MCF 10A (cell line): ENCODE data around the gene MAP2K5. TPM values are rescaled to one million over a fixed set of nuclear protein-coding genes. Genes with fewer than 3 reads are reported as not detected.
A peak's percentile ranks its signal among the peaks of the same experiment; 100 is the strongest.

Experiments
- BruUV-seq: library from RNA; stranded (reverse); fragments of 400-500 nt; replicated peaks from 2 replicates; lab custom pipeline; 2021; lab: Mats Ljungman, UMichigan
- CTCF ChIA-PET: fragments of 300-600 bp; sonication (Branson Sonifier 250); formaldehyde crosslinking; extraction: SDS; loops from one replicate; lab custom pipeline; 2021; ENCODE audit warnings: antibody characterized with exemption, inconsistent platforms; lab: Yijun Ruan, JAX
- POLR2A ChIA-PET: fragments of 300-600, 350-650 bp; sonication (Branson Sonifier 250); formaldehyde crosslinking; extraction: SDS; loops from one replicate; lab custom pipeline; 2020; ENCODE audit warnings: antibody characterized with exemption, inconsistent platforms; lab: Yijun Ruan, JAX
- DNase-seq: peaks from one replicate; pipeline ENCODE4 v3.0.0-alpha.2; 2018; ENCODE audit not compliant: unreplicated experiment
- H3K27ac Mint-ChIP-seq: one replicate; pipeline ENCODE4 v1.8.0; 2022; ENCODE audit warnings: mild to moderate bottlenecking, low read depth, mixed read lengths; ENCODE audit not compliant: unreplicated experiment
- H3K27me3 Mint-ChIP-seq: one replicate; pipeline ENCODE4 v1.8.0; 2022; ENCODE audit warnings: mixed read lengths; ENCODE audit not compliant: insufficient read depth, unreplicated experiment
- H3K36me3 Mint-ChIP-seq: one replicate; pipeline ENCODE4 v1.8.0; 2022; ENCODE audit warnings: mild to moderate bottlenecking, moderate library complexity, mixed read lengths; ENCODE audit not compliant: insufficient read depth, unreplicated experiment
- H3K4me1 Mint-ChIP-seq: one replicate; pipeline ENCODE4 v1.8.0; 2022; ENCODE audit warnings: mixed read lengths; ENCODE audit not compliant: insufficient read depth, unreplicated experiment
- H3K4me3 Mint-ChIP-seq: one replicate; pipeline ENCODE4 v1.8.0; 2022; ENCODE audit warnings: mild to moderate bottlenecking, moderate library complexity, mixed read lengths; ENCODE audit not compliant: unreplicated experiment
- H3K9me3 Mint-ChIP-seq: one replicate; pipeline ENCODE4 v1.8.0; 2022; ENCODE audit warnings: mixed read lengths; ENCODE audit not compliant: unreplicated experiment
- intact Hi-C: fragments of 100-400 bp; cut with micrococcal nuclease; formaldehyde crosslinking; loops from 2 replicates; pipeline ENCODE4 v1.14.1; 2022
- total RNA-seq: library from RNA; stranded (reverse); gene quantifications from 2 replicates; pipeline ENCODE4 v1.2.3, GENCODE V29; 2022
- TF ChIP-seq, protein P1 (sequence below): fragments of 200-600 bp; IDR thresholded peaks from one replicate; pipeline ENCODE4 v1.8.0; 2022; ENCODE audit warnings: antibody characterized with exemption, mild to moderate bottlenecking; ENCODE audit not compliant: unreplicated experiment

The MAP2K5 gene
- total RNA-seq, 1 experiment from 2014 or later: 24.4 TPM

GRCh38 chr15:67850336-67850735 is 307.8 kb downstream of the MAP2K5 start:
- Mint-ChIP-seq H3K4me1 (peaks cover 15% of the 10 kb centered on the region), H3K36me3 (no peaks in the 10 kb centered on the region), H3K9me3 (no peaks in the 10 kb centered on the region), H3K27me3 (no peaks in the 10 kb centered on the region), H3K27ac (no peak overlapping the region), H3K4me3 (no peak overlapping the region)
- no peak for DNase-seq
- CTCF ChIA-PET: no interaction called here
- TF ChIP-seq, protein P1, sequence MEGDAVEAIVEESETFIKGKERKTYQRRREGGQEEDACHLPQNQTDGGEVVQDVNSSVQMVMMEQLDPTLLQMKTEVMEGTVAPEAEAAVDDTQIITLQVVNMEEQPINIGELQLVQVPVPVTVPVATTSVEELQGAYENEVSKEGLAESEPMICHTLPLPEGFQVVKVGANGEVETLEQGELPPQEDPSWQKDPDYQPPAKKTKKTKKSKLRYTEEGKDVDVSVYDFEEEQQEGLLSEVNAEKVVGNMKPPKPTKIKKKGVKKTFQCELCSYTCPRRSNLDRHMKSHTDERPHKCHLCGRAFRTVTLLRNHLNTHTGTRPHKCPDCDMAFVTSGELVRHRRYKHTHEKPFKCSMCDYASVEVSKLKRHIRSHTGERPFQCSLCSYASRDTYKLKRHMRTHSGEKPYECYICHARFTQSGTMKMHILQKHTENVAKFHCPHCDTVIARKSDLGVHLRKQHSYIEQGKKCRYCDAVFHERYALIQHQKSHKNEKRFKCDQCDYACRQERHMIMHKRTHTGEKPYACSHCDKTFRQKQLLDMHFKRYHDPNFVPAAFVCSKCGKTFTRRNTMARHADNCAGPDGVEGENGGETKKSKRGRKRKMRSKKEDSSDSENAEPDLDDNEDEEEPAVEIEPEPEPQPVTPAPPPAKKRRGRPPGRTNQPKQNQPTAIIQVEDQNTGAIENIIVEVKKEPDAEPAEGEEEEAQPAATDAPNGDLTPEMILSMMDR: no peak
- BruUV-seq: no TSS peak
- POLR2A ChIA-PET: interaction anchor here (0.5 to 1.5 kb wide), 4 partner anchors 9 to 280 kb away, joined by 3 to 4 read pairs (median 3); no protein-coding TSS in a partner anchor
- intact Hi-C loops: no loop called here

DNA sequence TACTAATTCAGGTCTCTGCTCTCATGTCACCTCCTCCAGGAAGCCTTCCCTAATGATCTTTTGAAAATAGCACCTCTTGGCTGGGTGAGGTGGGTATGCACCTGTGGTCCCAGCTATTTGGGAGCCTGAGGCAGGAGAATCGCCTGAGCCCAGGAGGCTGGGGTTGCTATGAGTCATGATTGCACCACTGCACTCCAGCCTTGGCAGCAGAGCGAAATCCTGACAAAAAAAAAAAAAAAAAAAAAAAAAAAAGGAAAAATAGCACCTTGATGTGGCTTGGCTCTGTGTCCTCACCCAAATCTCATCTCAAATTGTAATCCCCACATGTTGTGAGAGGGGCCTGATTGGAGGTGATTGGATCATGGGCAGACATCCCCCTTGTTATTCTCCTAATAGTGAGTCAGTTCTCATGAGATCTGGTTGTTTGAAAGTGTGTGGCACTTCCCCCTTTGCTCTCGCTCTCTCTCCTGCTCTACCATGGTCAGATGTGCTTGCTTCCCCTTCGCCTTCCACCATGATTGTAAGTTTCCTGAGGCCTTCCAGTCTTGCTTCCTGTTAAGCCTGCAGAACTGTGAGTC is 308.6 kb downstream of the MAP2K5 start:
- ChIA-PET CTCF (no interaction called here), POLR2A (interaction anchor here (0.7 to 1.5 kb wide), 3 partner anchors 10 to 280 kb away, joined by 3 to 4 read pairs (median 3); no protein-coding TSS in a partner anchor)
- intact Hi-C loops: no loop called here
- peak; percentile 89 for DNase-seq
- no peaks in the 10 kb centered on the region for H3K27me3 Mint-ChIP-seq
- no peak overlapping the region for H3K4me3 Mint-ChIP-seq
- no peak overlapping the region for H3K27ac Mint-ChIP-seq
- no peaks in the 10 kb centered on the region for H3K9me3 Mint-ChIP-seq
- H3K36me3 Mint-ChIP-seq: no peaks in the 10 kb centered on the region
- BruUV-seq: no TSS peak
- TF ChIP-seq, protein P1: no peak
- H3K4me1 Mint-ChIP-seq: peaks cover 15% of the 10 kb centered on the region

- H3K36me3 Mint-ChIP-seq: no peaks in the 10 kb centered on the region
- TF ChIP-seq, protein P1: no peak
- intact Hi-C loops: no loop called here
- CTCF ChIA-PET: interaction anchor here (0.6 kb wide), 1 partner anchor 85 kb away, joined by 4 read pairs; no protein-coding TSS in a partner anchor
- H3K27me3 Mint-ChIP-seq: no peaks in the 10 kb centered on the region
- no peak overlapping the region for H3K4me3 Mint-ChIP-seq
- POLR2A ChIA-PET: no interaction called here
- H3K9me3 Mint-ChIP-seq: no peaks in the 10 kb centered on the region
- H3K27ac Mint-ChIP-seq: no peak overlapping the region
- peaks cover 15% of the 10 kb centered on the region for H3K4me1 Mint-ChIP-seq
- BruUV-seq: no TSS peak
- no peak for DNase-seq
Measured at GRCh38 chr15:67852418-67852817, 309.9 kb downstream of the MAP2K5 start.

DNA sequence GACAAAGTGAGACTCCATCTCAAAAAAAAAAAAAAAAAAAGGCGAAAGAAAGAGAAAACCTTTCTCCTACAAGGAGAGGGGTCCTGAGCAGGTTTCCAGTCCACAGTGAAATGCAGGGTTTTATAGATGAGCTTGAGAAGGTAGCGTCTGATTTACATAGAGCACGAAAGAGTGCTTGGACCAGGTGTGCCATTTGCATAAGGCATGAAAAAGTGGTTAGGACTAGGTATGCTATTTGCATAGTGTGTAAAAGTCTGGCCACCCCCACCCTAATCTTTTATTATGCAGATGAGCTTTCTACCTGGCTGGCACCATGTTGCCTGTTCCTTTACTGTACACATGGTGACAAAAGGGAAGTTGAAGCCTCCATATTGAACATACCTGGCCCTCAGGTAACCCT is 311.0 kb downstream of the MAP2K5 start:
- Mint-ChIP-seq H3K4me3 (no peak overlapping the region), H3K36me3 (no peaks in the 10 kb centered on the region), H3K9me3 (no peaks in the 10 kb centered on the region), H3K27ac (no peak overlapping the region), H3K27me3 (no peaks in the 10 kb centered on the region), H3K4me1 (peaks cover 15% of the 10 kb centered on the region)
- intact Hi-C loops: no loop called here
- no peak for DNase-seq
- no TSS peak for BruUV-seq
- POLR2A ChIA-PET: interaction anchor here (0.6 to 1.1 kb wide), 3 partner anchors 198 to 333 kb away, joined by 3 read pairs; no protein-coding TSS in a partner anchor
- TF ChIP-seq, protein P1: no peak
- CTCF ChIA-PET: interaction anchor here (2.9 kb wide), 1 partner anchor 10 kb away, joined by 24 read pairs; no protein-coding TSS in a partner anchor
